AG09309 (cell line): ENCODE results near the gene SAYSD1.

Source experiments
- DNase-seq: peaks from one replicate; pipeline ENCODE4 v3.0.0-alpha.2; 2010; ENCODE audit warnings: low read depth
- H3K4me3 ChIP-seq: 2 replicates; pipeline ENCODE4 v1.5.1; 2011; ENCODE audit warnings: mild to moderate bottlenecking, low read depth, low read length, moderate library complexity; ENCODE audit not compliant: control insufficient read depth
- CTCF ChIP-seq: IDR thresholded peaks from 2 replicates; pipeline ENCODE4 v1.5.1; 2011; ENCODE audit warnings: mild to moderate bottlenecking, low read depth, low read length, inconsistent platforms; ENCODE audit not compliant: insufficient read depth, control insufficient read depth; ENCODE audit errors: missing control alignments

SAYSD1 gene

GRCh38 chr6:39090036-39090435 lies 24.9 kb downstream of the SAYSD1 start:
- DNase-seq = no peak
- H3K4me3 ChIP-seq = no peak overlapping the region
- TF ChIP-seq CTCF = no peak

GRCh38 chr6:39088331-39088730 lies 26.7 kb downstream of the SAYSD1 start:
- TF ChIP-seq CTCF = peak; percentile 37
- DNase-seq = peak; percentile 17
- no peak overlapping the region for H3K4me3 ChIP-seq

- TF ChIP-seq CTCF = no peak
- H3K4me3 ChIP-seq = no peak overlapping the region
- DNase-seq = no peak
These were observed 27.8 kb downstream of the SAYSD1 start for GRCh38 chr6:39087197-39087596.

GRCh38 chr6:39086711-39087110 lies 28.3 kb downstream of the SAYSD1 start:
- H3K4me3 ChIP-seq = no peak overlapping the region
- no peak for TF ChIP-seq CTCF
- DNase-seq = no peak

- DNase-seq = no peak
- no peak overlapping the region for H3K4me3 ChIP-seq
- TF ChIP-seq CTCF = no peak
These were observed 28.7 kb downstream of the SAYSD1 start for GRCh38 chr6:39086294-39086693.

- no peak for DNase-seq
- no peak overlapping the region for H3K4me3 ChIP-seq
These were observed 29.7 kb downstream of the SAYSD1 start for GRCh38 chr6:39085129-39085797.

More at GRCh38 chr6:39085129-39085797, 29.7 kb downstream of the SAYSD1 start:
- TF ChIP-seq CTCF = no peak
